Colonic mucosa (tissue), 4 donors: ENCODE results near the gene FGF2. TPM values are rescaled to one million over a fixed set of nuclear protein-coding genes. Genes with fewer than 3 reads are reported as not detected.

Source experiments
- DNase-seq: peaks from one replicate; pipeline ENCODE4 v3.0.0-alpha.2; 2020
- H3K27ac ChIP-seq: fragments of 200-600 bp; one replicate; pipeline ENCODE4 v1.8.0; 2021
- H3K27me3 ChIP-seq: fragments of 200-600 bp; one replicate; pipeline ENCODE4 v1.8.0; 2021
- H3K36me3 ChIP-seq: fragments of 200-600 bp; one replicate; pipeline ENCODE4 v1.8.0; 2021
- H3K4me1 ChIP-seq: fragments of 200-600 bp; one replicate; pipeline ENCODE4 v1.8.0; 2021; ENCODE audit warnings: mild to moderate bottlenecking
- H3K4me3 ChIP-seq: fragments of 200-600 bp; one replicate; pipeline ENCODE4 v1.8.0; 2021
- H3K9ac ChIP-seq, 2 donors: one replicate each; pipeline ENCODE4 v1.7.0; 2013; ENCODE audit warnings: control low read depth in 2 of 2, low read depth in 2 of 2, low read length in 2 of 2
- H3K9me3 ChIP-seq: fragments of 200-600 bp; one replicate; pipeline ENCODE4 v1.8.0; 2021
- intact Hi-C: fragments of 100-400 bp; cut with DNase I; formaldehyde crosslinking; loops from one replicate; pipeline ENCODE4 v1.14.1; 2022
- total RNA-seq, 2 donors: library from RNA; stranded (reverse); fragmentation: NEBNext Ultra II Directional in 1 of 2; extraction: Animal tissue kit (Norgen Biotek cat#: 25700) in 1 of 2; gene quantifications; one replicate each; pipeline ENCODE4 v1.2.1, GENCODE V29; 2021
- TF ChIP-seq, protein P1 (sequence below): fragments of 200-600 bp; IDR thresholded peaks from one replicate; pipeline ENCODE4 v1.8.0; 2022; ENCODE audit warnings: antibody characterized with exemption, mild to moderate bottlenecking
- donor health status: healthy.
- donor health status: DM: no; HTN: no; CAD: no.
- donor health status: DM: no; HTN: no; CAD: no.

Gene FGF2
- total RNA-seq, 2 donors from 2014 or later = 0.94 to 5.0 TPM

GRCh38 chr4:122921300-122921699 lies 94.7 kb downstream of the FGF2 start:
- no peaks in the 10 kb centered on the region for H3K36me3 ChIP-seq
- H3K4me1 ChIP-seq = no peaks in the 10 kb centered on the region
- H3K4me3 ChIP-seq = peak overlapping the region; percentile 87
- no peak overlapping the region for H3K9ac ChIP-seq
- H3K27me3 ChIP-seq = no peaks in the 10 kb centered on the region
- intact Hi-C loops = loop anchor here (5.0 kb wide), 1 partner anchor 164 kb away; no protein-coding TSS in a partner anchor
- TF ChIP-seq, protein P1, sequence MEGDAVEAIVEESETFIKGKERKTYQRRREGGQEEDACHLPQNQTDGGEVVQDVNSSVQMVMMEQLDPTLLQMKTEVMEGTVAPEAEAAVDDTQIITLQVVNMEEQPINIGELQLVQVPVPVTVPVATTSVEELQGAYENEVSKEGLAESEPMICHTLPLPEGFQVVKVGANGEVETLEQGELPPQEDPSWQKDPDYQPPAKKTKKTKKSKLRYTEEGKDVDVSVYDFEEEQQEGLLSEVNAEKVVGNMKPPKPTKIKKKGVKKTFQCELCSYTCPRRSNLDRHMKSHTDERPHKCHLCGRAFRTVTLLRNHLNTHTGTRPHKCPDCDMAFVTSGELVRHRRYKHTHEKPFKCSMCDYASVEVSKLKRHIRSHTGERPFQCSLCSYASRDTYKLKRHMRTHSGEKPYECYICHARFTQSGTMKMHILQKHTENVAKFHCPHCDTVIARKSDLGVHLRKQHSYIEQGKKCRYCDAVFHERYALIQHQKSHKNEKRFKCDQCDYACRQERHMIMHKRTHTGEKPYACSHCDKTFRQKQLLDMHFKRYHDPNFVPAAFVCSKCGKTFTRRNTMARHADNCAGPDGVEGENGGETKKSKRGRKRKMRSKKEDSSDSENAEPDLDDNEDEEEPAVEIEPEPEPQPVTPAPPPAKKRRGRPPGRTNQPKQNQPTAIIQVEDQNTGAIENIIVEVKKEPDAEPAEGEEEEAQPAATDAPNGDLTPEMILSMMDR = no peak
- H3K9me3 ChIP-seq = no peaks in the 10 kb centered on the region
- H3K27ac ChIP-seq = no peak overlapping the region
- DNase-seq = no peak

DNA sequence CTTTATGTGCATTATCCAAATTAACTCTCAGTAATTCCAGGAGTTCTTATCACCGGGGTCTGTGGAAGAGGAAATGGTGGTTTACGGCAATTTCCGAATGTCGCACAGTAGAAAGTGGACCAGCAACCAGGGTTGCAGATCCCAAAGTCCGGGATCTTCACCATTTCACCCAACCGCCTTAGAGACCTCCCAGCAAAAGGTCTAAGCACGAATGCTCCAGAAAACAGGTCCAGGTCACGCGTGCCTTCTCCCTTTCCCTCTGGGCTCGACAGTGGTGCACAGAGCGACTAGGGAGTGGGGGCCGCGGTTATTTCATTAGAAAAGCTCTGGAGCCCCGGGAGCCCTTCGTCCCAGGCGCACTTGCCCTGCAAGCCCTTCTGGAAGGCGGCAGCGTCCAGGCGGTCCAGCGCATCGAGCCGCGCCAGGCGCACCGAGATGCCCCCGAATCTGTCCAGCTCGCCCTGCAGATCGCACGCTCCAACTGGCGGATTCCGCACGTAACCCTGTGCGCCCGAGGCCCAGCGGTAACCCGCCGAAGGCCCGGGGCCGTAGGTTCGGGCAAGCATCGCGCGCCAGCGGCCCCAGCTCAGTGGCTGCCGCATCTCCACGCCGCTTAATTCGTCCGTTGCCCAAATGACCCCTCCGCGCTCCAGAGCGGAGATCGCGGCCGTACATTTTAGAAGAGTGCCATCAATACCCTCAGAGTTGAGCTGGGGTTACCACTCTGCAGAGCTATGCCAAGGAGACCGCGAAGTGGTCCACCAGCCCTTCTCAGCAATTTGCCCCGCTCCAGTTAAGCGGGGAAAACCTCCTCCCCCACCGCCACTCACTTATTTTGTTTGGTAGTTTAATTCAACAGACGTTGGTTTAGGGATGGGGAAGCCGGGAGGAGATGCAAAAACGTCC lies 95.6 kb downstream of the FGF2 start, which contains the start of gene NUDT6:
TSS of gene NUDT6 (minus strand) at position 627 of the 906 bp plus-strand sequence. CDS start at position 602, 25 bp downstream.
- intact Hi-C loops = loop anchor here (5.0 kb wide), 1 partner anchor 165 kb away; no protein-coding TSS in a partner anchor

DNA sequence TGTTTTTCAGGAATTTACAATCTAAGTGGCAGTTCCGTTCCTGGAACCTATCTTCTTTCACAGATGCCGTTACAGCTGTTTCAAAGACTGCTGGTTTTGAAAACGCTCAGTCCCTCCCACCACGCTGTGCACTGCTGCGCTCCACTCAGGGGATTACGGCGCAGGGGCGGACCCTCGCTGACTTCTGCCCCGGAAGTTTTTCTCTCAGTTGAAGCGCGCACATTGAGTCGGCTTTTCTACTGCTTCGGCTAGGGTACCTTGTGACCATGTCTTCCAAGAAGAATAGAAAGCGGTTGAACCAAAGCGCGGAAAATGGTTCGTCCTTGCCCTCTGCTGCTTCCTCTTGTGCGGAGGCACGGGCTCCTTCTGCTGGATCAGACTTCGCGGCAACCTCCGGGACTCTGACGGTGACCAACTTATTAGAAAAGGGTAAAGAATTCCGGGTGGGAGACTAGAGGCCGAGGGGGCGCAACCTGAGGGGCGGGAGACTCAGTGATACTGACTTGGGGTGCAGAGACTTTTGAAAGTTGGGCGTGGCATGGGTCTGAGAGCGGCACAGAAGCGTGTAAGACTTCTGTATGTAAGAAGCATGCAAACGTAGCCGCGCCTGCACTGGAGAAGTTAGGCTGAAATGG lies 96.4 kb downstream of the FGF2 start:
- Histone ChIP-seq H3K9me3 (no peaks in the 10 kb centered on the region), H3K4me3 (peak overlapping the region; percentile 87), H3K27ac (peak overlapping the region; percentile 74), H3K36me3 (no peaks in the 10 kb centered on the region), H3K9ac (peak overlapping the region; percentile 75 to 76), H3K4me1 (no peaks in the 10 kb centered on the region), H3K27me3 (no peaks in the 10 kb centered on the region)
- DNase-seq = peak; percentile 92
- TF ChIP-seq, protein P1 = no peak
- intact Hi-C loops = loop anchor here (5.0 kb wide), 1 partner anchor 166 kb away; no protein-coding TSS in a partner anchor

More for the DNA sequence above, 95.6 kb downstream of the FGF2 start, which contains the start of gene NUDT6:
- peak within 1 kb of the TSS; percentile 87 for H3K4me3 ChIP-seq
- H3K36me3 ChIP-seq = no peaks in the 10 kb centered on the region
- no peaks in the 10 kb centered on the region for H3K4me1 ChIP-seq
- H3K27me3 ChIP-seq = no peaks in the 10 kb centered on the region
- H3K27ac ChIP-seq = peak within 1 kb of the TSS; percentile 74
- no peaks in the 10 kb centered on the region for H3K9me3 ChIP-seq
- TF ChIP-seq, protein P1 = no peak
- DNase-seq = peak; percentile 78
- peak within 1 kb of the TSS; percentile 75 to 76 for H3K9ac ChIP-seq

DNA sequence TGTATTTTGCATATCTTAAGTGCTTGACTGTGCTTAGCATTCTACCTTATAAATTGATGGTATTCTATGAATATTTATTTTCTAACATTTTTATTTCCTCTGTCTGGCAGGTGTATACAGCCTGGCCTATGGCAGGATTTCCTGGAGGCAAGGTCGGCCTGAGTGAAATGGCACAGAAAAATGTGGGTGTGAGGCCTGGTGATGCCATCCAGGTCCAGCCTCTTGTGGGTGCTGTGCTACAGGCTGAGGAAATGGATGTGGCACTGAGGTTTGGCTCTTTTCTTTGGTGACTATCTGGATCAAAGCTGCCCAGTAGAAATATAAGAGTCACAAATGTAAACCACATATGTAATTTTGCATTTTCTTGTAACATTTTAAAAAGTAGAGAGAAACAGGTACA lies 102.3 kb downstream of the FGF2 start:
- H3K9ac ChIP-seq = no peak overlapping the region
- DNase-seq = no peak
- intact Hi-C loops = no loop called here

GRCh38 chr4:122930862-122931261 lies 104.2 kb downstream of the FGF2 start:
- H3K4me3 ChIP-seq = no peak overlapping the region
- TF ChIP-seq, protein P1 = peak; percentile 56
- intact Hi-C loops = loop anchor here (5.0 kb wide), 1 partner anchor 329 kb away; no protein-coding TSS in a partner anchor
- H3K9ac ChIP-seq = no peak overlapping the region
- no peak overlapping the region for H3K27ac ChIP-seq
- no peaks in the 10 kb centered on the region for H3K4me1 ChIP-seq
- DNase-seq = no peak
- H3K36me3 ChIP-seq = no peaks in the 10 kb centered on the region
- no peaks in the 10 kb centered on the region for H3K9me3 ChIP-seq
- H3K27me3 ChIP-seq = no peaks in the 10 kb centered on the region

More for the DNA sequence above, 102.3 kb downstream of the FGF2 start:
- Histone ChIP-seq H3K4me3 (no peak overlapping the region), H3K27me3 (no peaks in the 10 kb centered on the region), H3K27ac (no peak overlapping the region), H3K36me3 (no peaks in the 10 kb centered on the region), H3K4me1 (no peaks in the 10 kb centered on the region), H3K9me3 (no peaks in the 10 kb centered on the region)
- TF ChIP-seq, protein P1 = no peak
